Measurements from ENCODE around the gene RGPD3.
"Not testable (repeated sequence)": the region's sequence is repeated elsewhere in the genome, so short reads cannot be mapped to it uniquely, and the experiment has no call there.

- TF ChIP-seq SP1 (IDR thresholded peaks at IDR 0.05); BHLHE40 (IDR thresholded peaks at IDR 0.05; ENCODE audit: borderline replicate concordance); FOXA1 (IDR thresholded peaks at IDR 0.05); SUZ12 (IDR thresholded peaks at IDR 0.05); PKNOX1 (IDR thresholded peaks at IDR 0.05); LEF1 (IDR thresholded peaks at IDR 0.05; ENCODE audit: borderline replicate concordance); FOXK2 (IDR thresholded peaks at IDR 0.05); L3MBTL2 (conservative IDR thresholded peaks at IDR 0.05); ELF4 (IDR thresholded peaks at IDR 0.05); NFRKB (IDR thresholded peaks at IDR 0.05); HDGF (IDR thresholded peaks at IDR 0.05; ENCODE audit: borderline replicate concordance); ARNT (IDR thresholded peaks at IDR 0.05): not testable (repeated sequence)
Observed at GRCh38 chr2:106502351-106502750, 34.1 kb upstream of the RGPD3 start.
